NCI-H524 treated with DMSO at 0.1 percent for 48 hours (cell line): ENCODE data around the gene DAB1.
"Not testable (repeated sequence)": the region's sequence is repeated elsewhere in the genome, so short reads cannot be mapped to it uniquely, and the experiment has no call there.

Experiments used
- DNase-seq: peaks from one replicate; lab custom pipeline; 2025; lab: John Stamatoyannopoulos, UW

DAB1 gene

GRCh38 chr1:57360846-57361407 lies 62.9 kb downstream of the DAB1 start:
- no peak for DNase-seq

GRCh38 chr1:57357462-57357861 lies 66.4 kb downstream of the DAB1 start:
- DNase-seq = no peak

DNA sequence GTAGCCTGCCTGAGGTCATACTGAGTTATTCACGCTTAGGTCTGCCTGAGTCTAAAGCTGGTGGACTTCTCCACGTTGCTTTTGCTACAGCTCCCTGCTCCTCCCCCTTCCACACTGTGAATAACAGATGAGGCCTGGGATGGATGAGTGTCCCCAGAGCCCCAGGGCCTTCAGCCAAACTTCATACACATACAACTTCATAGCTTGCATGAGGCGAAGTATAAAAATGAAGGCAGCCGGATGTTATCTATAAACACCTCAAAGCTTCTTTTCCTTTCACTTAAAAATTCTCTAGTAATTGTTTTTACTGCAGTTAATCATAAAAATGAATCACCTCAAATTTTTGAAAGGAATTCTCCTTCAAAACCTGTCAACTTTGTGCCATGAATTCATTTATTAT lies 70.2 kb downstream of the DAB1 start:
- DNase-seq = no peak

DNA sequence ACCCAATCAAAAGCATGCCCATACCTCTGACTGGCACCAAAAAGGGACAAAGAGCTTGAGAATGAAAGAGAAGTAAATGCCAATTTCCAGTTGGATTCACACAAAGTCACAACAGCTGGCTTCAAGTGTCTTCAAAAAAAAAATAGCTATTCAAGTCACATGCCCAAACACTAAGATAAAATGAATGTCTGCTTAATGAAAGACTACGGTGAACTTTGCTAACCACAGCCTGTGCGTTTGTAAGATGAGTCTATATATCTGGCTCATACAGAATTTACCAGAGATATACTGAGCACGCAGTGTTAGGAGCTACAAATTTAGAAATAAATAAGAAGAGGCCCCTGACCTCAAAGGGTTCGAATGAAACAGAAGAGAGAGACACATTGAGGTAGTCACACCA lies 73.2 kb downstream of the DAB1 start:
- no peak for DNase-seq

GRCh38 chr1:57348921-57349320 lies 74.9 kb downstream of the DAB1 start:
- DNase-seq = no peak

DNA sequence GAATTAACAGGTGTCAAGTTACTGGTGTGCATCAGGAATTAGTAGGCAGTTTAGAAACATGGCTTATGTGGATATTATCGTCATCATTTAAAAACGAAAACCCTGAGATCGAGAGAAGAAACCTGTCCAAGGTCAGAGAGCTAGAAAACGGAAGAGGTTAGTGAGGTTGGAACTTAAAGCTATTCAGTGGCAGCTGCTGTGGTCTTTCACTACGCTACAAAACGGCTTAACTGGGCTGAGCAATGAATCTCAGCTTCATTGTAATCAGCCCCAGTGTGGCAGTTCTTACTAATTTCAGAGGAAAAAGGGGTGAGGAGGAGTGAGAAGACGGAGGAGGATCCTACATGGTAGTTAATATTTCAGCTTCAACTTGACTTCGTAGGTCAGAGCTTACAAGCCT lies 77.9 kb downstream of the DAB1 start:
- DNase-seq = no peak

DNA sequence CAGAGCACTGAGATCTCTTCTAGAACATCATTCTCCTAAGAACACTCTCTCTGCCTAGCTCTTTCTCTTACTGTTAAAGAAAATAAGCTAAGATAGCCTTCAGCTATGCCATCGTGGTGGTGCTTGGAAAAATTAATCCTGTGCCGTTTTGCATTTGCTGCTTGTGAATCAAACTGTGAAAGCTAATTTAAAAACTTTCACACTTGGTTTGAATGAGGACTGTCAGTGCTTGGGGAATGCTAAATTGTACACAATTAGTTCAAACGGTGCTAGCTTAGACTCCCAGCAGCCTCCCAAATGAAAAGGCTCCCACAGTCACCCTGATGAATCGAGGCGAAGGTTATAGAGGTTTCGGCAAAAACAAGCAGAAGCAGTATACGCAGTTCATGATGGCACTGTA lies 79.6 kb downstream of the DAB1 start:
- no peak for DNase-seq

- DNase-seq = not testable (repeated sequence)
Measured at GRCh38 chr1:57343298-57343915, 80.5 kb downstream of the DAB1 start.

DNA sequence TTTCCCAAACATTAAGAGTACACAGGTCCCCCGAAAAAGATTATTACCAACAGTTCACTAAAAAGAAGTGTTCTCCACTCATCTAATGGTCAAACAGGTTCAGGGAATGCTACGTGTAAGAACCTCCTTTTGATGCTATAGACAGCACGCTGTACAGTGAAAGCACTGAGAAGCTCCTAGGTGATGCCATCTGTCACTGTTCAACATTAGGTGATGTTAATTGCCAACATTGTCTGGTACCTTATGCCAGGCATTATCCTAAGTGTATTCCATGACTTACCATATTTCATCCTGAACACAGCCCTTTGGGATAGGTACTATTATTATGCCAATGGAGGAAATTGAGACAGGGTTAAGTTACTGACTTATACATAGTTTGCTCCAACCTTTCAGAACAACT lies 82.1 kb downstream of the DAB1 start:
- DNase-seq = peak; percentile 75

DNA sequence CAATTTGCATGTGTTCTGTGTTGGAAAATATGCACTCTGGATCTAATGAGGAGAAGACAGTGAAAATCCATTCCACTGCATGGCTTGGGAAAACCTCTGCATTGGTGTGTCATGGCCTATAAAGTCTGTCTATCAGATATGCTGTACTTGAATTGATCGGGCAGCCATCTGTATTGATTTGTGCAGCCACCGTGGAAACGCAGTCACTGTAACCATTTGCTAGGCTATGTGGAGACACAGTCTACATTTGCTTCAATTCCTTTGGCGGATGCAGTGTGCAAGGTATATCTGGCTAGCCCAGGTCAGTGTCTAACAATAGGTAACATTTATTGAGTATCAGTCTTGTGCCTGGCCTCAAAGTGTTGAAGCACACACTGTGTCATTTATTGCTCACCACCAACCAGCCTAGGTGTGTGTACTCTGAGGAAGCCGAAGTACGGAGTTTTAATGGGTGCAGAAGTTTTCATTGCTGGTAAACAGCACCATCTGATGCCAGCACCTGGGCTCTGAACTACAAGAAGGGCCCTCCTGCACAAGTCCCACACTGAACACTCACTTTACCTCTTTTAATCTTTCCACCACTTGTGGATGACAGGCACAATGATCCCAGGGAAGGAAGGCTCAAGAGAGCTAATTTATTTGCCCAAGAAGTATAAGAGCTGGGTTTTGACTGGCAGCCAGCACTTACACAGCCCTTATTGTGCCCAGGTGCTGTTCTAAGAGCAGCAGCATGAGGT lies 83.4 kb downstream of the DAB1 start:
- DNase-seq = no peak

GRCh38 chr1:57337623-57338022 lies 86.2 kb downstream of the DAB1 start:
- no peak for DNase-seq

DNA sequence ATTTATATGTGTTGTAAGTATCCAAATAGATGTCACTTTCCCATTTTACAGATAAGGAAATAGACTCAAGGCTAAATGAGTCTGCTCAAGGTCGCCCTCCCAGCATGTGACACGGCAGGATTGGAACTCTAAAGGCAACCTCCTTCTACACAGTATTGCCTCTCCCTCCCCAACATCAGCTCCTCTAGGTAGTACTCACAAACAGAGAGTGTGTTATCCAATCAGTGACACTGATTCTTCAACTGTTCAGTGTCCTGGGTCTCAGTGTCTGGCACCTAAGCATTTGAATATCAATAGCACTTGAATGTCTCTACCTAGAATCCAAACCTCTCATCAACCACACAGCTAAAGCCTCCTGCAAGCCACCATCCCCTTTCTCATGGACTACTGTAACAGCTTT lies 87.1 kb downstream of the DAB1 start:
- no peak for DNase-seq

DNA sequence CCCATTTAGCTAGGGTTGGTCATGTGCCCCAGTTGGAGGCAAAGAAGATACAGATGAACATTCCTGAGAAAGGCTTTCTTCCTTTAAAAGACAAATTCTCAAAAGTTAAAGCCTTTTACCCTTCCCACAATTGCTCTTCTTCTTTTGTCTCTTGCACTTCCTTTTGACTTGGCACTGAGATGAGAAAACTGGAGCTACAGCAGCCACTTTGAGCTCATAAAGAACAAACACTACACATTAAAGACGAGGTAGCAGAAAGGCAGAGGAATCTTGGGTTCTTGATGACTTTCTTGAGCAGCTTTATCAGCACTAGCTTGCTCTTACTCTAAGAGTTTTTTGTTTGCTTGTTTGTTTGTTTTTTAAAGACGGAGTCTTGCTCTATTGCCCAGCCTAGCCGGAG lies 92.2 kb downstream of the DAB1 start:
- no peak for DNase-seq

- DNase-seq = no peak
Measured at GRCh38 chr1:57329937-57330336, 93.9 kb downstream of the DAB1 start.

DNA sequence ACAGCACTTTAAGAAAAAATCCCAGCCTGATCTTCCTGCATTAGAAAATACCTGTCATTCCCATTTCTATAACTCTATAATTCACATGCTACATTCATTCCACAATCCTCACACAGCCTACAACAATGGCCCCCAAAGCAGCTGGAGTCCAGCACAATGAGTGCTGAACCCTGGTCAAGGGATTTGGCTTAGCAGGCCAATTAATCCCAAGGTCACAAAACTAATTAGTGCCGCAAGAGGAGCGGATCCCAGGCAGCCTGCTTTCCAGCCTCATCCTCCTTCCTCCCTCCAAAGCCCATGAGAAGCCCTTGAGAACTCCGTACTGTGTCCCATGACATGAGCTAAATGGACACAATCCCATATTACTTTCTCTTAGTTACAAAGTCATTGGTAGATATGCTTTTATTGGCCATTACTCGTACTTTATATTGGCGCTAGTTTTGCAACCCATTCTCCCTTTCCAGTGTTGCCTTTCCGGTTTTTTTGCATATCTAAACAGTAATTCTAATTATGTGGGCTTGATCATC lies 94.8 kb downstream of the DAB1 start:
- no peak for DNase-seq

- DNase-seq = no peak
Measured at GRCh38 chr1:57327946-57328345, 95.9 kb downstream of the DAB1 start.

GRCh38 chr1:57327336-57327735 lies 96.5 kb downstream of the DAB1 start:
- DNase-seq = no peak

DNA sequence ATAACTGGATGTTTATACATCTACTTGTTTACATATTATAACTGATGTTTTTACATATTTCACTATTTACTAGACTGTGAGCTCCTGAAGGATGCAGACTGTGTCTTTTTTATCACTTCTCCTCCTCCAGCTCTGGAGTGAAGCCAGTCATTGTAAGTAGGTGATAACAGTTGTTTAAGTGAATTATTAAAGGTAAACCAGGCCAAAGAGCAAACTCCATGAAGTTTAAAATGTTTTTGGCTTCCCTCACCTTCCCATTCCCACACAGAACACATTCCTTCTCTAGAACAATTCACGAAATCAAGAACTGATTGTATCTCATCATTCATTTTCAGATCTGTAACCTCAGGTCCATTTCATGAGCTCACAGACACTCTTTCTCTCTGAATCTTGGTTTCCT lies 98.3 kb downstream of the DAB1 start:
- DNase-seq = no peak

- no peak for DNase-seq
Measured at GRCh38 chr1:57325117-57325516, 98.7 kb downstream of the DAB1 start.

GRCh38 chr1:57324388-57324787 lies 99.5 kb downstream of the DAB1 start:
- DNase-seq = no peak

- no peak for DNase-seq
Measured at GRCh38 chr1:57321776-57322175, 102.1 kb downstream of the DAB1 start.

- no peak for DNase-seq
Measured at GRCh38 chr1:57319791-57320190, 104.1 kb downstream of the DAB1 start.

DNA sequence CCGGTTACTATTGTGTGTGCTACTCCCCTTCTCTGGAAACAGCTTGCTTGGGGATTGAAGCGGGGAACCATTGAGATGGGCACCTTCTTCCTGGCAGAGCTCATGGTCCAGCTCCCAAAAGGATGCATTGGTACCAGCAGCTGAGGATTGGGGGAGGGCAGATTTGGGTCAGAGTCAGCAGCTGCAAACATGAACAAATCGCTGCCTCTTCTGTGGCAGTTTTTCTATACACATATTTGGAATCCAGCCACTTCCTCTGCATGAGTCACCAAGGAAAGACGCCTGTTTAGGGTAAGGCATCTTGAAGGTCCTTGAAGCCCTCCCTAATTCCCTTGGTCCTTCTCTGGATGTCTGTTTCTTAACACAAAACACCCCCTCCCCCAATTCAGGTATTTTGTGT lies 104.7 kb downstream of the DAB1 start:
- DNase-seq = no peak
